ENCODE measurements around the gene HSPA9.
A peak's percentile ranks its signal among the peaks of the same experiment; 100 is the strongest.

The HSPA9 gene

DNA sequence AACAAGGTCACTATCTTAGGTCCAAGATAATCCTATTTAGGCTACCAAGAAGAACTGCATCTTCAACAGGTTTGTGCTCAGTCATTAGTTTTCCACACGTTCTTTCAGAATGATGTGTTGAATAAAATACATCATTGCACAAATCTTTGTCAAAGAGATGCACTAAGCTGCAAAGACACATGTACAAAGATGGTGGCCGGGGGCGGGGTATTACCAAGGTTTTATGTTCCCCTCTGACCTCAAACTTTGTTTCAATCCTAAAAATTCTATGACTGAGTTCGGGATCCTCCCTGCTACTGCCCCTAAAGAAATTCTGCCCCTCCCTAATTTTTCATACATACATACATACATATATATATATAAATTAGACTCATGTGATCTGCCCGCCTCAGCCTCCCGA is 14.2 kb downstream of the HSPA9 start:
- no peak for DNase-seq

DNA sequence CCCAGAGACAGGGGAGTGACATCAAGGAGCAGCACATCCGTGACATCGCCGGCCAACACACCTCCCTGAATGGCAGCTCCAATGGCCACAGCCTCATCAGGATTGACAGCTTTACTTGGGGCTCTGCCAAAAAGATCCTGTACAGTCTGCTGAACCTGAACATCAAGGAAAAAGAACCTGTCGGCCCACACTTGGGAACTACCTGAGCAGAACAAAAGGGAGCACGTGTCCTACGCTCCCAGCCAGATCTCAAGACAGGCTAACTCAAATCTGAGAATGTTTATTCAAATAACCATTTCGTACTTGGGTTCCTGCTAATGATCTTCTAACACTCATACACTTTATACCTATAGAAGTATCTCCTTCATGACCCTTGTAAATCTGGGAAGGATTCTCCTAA is 15.3 kb downstream of the HSPA9 start:
- no peak for DNase-seq

DNA sequence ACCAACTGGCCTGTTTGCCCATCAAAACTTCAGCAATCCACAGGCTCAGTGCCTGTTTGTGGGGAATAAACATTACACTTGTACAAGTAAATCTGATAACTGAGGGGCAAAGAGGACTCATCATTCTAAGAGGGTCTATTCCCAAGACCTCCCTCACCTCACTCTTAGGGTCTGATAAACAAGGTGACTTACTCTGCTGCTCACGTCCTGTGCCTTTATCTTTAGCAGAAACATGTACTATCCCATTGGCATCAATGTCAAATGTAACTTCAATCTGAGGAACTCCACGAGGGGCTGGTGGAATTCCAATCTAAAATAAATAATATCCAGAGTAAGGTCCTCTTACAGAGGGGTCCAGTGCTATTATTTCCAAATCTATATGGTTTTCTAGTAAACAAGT is 17.5 kb downstream of the HSPA9 start:
- no peak for DNase-seq

DNA sequence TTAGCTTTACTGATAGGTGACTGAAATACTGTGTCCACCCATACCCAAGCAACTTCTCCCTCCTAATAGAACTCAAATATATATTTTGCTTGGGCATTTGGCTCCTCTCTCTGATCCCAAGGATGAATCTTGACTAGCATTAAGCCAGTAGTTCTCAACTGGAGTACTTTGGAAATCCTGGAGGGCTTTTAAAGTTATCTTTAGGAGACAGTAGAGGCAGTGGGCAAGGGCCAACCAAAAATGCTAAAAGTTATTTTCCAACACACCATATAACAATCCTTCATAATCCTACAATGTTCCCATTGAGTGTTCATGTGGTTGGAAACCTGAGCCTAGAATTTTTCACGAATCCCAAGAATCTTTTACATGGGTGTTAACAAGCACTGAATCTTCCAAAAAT is 21.1 kb downstream of the HSPA9 start:
- no peak for DNase-seq

DNA sequence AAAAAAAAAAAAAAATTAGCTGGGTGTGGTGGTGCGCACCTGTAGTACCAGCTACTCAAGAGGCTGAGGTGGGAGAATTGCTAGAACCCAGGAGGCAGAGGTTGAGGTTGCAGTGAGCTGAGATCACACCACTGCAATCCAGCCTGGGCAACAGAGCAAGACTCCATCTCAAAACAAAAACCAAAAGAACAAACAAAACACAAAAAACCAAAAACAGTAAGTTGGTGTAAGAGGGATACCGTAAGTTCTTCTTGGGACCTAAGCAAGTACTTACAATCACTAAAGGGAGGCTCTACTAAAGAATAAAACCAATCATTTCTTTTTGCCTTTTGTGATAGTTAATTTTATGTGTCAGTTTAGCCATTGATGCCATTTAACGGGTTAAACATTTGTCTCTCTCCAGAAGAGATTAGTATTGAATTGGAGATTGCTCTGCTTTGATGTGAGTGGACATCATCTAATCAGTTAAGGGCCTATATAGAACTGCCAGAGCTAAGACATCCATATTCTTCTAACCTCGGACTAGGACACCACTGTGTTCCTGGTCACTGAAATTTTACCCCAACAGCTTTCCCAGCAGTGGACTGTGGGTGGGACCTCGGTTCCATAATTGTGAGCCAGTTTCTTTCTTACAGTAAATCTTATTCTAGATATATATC is 21.6 kb downstream of the HSPA9 start:
- no peak for DNase-seq

DNA sequence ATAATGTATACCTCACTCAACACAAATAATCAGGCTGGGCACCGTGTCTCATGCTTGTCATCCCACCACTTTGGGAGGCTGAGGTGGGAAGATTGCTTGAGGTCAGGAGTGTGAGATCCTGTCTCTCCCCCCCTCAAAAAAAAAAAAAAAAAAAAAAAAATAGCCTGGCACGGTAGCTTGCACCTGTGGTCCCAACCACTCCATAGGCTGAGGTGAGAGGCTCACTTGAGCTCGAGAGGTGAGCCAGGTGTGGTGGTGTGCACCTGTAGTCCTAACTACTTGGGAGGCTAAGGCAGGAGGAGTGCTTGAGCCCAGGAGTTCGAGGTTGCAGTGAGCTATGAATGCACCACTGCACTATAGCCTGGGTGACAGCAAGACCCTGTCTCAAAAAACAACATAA is 22.5 kb downstream of the HSPA9 start:
- DNase-seq: no peak

DNA sequence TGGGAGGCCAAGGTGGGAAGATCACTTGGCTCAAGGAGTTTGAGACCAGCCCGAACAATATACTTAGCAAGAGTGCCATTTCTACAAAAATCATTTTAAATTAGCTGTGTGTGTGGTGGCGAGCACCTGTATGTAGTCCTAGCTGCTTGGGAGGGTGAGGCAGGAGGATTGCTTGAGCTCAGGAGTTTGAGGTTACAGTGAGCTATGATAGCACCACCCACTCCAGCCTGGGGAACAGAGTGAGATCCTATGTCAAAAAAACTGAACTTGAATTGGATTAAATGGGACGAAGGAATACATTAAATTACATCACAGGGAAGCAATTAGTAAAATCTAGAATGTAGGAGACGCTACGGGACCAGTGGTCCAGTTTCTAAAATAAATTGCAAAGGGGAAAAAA is 25.8 kb downstream of the HSPA9 start:
- DNase-seq: no peak

DNA sequence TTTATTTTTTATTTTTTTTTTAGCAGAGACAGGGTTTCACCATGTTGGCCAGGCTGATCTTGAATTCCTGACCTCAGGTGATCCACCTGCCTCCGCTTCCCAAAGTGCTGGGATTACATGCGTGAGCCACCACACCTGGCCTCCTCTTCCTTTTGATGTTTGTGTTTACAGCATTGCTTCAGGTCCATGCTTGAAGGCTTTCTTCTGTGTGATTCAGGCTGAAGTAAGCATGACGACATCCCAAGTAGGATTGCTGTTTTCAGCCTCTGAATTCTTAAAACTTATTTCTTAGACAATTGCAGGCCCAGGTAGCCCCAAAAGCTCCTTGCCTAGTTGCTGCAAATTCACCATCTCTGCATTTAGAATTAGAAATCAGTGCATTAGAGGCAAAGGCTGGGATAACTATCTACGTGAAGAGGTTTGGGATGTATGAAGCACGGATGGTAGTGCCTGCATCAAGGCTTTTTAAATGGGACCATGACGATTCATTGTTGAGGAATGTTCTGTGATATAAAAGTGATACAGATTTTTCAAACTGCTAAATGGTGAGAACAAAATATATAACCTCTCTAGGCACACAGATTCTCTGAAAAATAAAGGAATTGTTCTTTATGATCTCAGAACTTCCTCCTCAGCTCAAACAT is 29.2 kb downstream of the HSPA9 start:
- DNase-seq: no peak

DNA sequence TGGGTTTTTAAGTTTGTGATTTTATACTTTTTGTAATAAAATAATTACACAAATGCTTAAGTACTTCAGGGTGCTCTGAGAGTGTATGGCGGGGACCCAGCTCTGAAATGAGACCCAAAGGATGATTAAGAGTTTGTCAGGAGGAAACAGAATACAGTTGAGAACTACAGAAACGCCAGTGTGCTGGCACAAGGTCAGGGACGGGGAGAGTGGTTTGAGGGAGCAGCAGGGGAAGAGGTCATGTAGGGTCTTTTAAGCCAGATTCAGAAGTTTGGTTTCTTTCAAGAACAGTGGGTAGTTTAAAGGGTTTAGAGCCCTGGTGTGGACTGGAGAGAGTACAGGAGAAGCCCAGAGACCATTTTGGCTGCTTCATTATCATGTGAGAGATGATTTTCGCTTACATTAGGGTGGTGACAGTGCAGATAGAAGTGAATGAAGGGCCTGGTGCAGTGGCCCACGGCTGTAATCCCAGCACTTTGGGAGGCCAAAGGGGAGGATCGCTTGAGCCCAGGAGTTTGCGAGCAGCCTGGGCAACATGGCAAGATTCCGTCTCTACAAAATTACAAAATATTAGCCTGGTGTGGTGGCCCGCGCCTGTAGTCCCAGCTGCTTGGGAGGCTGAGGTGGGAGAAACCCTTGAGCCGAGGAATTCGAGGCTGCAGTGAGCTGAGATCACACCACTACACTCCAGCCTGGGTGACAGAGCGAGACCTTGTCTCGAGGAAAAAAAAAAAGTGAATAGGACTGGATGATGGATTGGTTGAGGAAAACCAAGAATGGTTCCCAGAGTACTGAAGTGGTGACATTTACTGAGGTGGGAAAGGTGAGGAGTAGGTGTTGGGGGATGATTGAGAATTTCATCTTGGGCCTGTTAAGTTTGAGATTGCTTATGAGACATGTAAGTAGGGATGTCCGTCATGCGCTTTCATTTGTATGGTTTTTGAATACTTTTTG is 30.7 kb downstream of the HSPA9 start:
- DNase-seq: peak; percentile 17 to 32

DNA sequence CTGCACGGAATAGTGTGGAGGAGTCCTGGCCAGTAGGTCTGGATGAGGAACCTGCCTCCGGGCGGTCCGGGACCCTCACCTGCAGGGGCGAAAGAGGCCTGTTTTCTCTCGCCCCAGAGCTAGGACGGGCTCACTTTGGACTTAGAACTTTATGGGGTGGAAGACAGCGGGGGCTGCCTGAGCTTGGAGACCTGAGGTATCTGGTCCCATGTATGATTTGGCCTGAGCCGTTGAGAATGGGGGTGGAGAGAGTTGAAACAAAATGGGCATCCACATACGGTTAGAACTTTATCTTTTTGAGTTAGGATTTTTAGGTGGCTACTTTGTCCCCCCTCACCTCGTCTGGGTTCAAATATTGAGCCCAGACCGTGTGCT is 31.5 kb downstream of the HSPA9 start:
- peak in 1 of 2 donors; percentile 87 for DNase-seq

DNA sequence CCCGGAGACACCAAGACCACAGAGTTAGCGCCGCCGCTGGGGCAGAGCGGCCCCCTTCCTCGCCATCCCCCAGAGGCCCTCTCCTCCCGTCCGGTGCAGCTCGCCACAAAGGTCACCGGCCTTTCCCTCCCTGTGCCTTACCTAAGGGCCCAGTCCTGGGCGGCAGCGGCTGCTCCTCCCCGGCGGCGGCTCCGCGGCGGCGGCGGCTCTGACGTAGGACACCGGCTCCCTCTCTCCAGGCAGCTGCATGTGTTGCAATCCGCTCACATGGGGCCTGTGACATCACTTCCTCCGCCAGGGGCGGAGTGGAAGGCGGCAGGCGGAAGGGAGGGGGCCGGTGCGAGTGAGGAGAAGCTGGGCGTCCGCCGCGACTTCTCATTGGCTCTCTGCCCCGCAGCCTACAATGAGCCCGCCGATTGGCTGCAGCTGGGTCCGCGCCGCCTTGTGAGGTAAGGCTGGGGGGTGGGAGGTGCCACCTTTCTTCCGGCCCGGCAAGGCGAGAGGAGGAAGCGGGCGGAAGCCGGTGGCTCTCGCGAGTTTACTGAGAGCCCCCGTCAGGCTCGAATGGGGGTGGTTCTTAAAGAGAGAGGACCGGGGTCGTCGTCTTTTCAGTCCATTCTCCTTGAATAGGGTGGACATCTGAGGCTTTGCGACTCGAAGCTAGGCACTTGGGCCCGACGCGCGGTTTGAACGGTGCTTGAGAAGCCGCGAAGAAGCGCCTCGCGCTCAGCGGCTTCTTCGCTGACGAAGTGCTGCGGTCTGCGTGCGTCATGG is 32.1 kb downstream of the HSPA9 start, which contains the start of gene ETF1:
TSS of gene ETF1 (minus strand) at position 281 of the 774 bp plus-strand sequence. CDS start 318 bp downstream, outside the sequence.
- DNase-seq: peak; percentile 100

DNA sequence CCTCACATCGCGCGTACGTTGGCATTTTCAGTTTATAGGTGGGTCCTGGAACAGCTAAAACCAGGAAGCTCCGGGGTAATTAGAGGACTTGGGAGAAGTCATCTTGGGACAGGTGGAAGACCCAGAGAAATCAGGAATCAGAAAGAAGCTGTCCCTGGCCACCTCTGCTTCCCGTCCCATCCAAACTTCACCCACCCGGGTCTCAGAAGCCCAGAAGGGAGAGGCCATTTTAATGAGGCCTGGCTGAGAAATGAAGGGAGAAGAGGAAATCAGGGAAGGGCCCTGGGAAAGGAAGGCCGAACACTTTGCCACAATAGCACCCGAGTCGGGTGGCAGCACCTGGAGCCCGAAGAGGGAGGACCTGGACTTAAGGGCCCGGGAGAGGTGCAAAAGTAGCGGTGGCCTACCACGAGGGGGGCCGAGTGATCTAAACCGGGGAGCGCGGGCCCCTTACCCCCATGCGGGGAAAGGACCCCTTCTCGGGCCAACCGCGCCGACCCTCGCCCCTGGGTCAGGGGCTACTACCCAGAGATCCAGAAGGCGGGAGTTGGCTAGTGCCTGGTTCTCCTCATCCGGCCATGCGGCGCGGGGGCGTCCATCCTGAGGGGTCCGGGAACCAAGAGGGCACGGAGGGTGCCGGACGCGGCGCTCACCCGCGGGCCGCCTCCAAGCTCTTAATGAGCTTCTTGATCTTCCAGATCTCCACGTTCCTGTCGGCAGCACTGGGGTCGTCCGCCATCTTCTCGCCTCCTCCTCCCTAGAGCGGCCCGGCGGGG is 32.8 kb downstream of the HSPA9 start:
- DNase-seq: no peak

DNA sequence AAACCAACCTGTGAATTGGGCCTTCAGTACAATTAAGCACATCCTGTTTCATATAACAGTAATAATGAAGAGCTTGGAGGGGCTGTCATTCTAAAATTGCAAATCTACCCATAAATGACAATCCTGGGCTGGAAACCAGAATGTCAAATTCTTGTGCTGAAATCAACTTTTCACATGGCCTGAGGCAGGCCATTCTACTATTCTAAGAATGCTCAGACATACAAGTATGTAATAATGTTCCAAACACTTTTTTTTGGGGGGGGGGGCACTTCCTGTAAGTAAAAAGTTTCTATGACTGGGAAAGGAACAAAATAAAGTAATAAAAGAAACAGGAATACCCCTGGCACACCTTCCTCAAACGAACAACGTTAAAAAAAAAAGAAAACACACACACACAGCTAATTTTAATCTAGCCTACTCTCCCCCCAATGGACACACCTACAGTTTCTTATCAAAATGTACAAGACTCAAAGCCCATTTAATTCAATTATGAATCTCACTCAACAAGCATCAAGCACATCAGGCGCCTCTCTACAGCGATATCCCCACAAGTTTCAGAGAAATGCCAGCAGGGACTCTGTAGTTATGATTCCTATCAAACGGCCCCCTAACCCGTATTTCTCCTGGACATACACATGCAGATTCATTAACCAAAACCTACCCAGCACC is 33.6 kb downstream of the HSPA9 start:
- no peak for DNase-seq

DNA sequence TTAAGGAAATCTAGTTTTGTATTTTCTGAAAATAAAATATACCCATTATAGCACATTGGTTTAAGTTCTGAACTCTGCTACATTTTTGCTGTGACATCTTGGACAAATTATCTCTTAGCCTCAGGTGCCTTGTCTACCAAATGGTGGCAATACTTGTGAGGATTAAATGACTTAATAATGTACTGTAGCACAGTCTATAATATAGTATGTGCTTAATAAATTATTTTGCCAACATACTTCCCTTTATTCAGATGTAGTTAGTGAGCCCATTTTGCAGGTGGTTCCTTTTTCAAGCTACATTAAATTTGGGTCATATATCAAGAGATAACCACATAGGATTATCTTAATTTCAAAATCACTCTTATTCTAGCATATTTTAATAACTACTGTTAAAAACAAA is 35.4 kb downstream of the HSPA9 start:
- no peak for DNase-seq

DNA sequence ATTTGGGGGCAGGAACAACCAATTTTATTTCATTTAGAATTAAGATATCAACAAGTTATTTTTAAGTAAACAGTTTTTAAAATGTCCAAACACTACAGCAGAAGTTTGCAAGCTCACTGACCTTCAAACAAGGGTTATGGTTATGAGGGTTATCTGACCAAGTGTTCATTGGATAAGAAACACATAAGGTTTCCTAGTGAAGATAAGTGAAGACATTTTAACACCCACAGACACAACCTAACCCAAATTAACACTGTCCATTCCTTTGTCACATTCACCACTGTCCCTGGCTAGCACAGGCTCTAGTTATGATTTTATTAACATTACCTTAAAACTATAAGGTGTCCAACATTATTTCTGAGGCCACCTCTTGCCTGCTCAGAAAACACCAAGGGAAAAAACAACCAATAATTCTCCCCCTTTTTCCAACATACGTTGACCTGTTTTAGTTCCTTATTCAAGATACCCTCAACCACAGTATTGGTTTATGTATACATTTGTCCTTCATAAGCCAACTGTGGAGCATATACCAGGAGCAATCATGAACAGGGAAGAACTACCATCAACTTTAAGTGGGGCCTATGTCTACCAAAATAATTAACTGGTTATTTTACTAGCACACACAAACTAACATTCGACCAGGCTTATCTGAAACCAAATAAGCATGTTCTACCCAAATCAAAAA is 36.1 kb downstream of the HSPA9 start:
- DNase-seq: no peak

DNA sequence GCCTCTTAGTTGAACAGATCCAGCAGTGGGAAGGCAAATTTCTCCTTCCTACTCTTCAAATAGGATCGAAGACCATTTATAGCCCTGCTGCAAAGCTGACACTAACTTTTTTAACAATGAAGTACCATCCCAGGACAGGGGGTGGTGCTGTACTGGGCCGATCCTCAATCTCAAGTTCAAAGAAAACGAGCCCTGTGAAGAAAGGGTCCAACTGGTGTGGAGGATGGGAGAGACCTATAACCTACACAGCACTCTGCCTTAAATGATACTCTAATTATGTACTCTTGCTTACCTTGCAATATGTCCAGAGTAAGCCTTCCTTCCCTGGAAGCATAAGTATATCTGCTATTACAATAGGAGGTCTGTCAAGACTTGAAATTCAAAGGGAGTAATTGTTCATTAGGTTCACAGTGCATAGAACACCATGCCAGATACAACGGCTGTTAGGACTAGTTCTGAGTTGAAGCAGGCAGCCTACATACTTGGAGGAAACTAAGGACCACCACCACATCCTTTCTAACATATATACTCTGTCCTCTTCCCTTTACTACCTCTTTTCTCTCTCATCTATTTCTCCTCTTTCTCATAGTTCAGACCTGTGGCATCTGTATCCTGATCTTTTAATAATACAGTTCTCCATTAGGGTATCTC is 38.4 kb downstream of the HSPA9 start:
- DNase-seq: no peak

DNA sequence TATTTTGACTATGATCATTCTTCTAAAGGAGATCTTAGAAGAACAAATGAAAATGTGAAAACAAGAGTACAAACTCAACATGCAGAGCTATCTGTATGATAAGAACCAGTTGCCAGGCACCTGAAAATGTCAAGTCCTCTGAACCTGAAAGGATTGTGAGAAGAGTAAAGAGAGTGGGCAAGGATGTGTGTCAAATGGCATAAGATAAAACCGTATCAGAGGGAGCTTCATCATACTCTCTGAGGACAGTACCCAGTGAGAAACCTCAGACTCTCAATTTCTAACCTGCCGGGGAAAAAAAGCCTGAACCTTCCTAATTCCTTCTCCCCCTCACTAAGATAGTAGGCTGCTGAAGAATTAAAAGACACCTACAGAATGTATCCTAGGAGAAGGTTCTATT is 39.0 kb downstream of the HSPA9 start:
- DNase-seq: no peak

DNA sequence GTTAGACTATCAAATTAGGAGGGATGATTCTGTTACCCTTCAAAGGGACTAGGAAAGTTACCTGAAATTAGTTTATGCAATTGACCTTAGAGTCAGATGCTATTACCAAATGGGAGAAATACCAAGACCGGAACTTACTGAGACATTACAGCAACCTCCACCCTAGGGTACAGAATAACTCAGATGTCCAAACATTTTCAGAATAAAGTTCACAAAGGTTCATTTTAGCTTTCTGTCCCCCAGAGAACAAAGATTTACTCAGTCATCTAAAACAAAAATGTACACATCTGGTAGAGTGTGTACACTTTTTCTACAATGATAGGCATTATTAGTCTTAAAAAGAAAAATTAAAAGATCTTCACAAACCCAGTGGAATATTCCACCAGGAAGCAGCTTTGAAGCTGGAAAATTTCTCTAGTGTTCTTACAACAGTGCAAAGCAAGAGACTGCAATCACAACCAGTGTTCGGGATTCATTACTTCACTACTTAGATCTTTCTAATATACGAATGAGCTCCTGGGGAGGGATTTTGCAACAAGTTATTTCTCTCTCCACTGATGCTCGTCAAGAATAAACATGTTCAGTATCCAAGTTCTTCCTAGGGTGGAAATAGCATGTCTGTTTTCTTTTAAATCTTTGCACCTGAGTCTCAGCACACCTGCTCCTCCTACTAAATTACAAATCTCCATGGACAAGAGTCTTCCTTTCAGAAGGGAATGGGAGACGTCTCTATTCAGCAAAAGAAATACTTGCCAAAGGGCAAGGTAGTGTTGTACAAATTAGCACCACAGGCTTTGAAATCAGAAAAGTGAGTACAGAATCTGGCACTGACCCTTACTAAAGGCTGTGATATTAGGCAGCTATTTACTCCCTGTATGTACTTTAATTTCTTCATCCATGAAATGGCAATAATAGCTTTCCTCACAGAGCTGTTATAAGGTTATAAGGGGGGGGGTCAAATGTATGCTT is 40.9 kb downstream of the HSPA9 start:
- DNase-seq: no peak

DNA sequence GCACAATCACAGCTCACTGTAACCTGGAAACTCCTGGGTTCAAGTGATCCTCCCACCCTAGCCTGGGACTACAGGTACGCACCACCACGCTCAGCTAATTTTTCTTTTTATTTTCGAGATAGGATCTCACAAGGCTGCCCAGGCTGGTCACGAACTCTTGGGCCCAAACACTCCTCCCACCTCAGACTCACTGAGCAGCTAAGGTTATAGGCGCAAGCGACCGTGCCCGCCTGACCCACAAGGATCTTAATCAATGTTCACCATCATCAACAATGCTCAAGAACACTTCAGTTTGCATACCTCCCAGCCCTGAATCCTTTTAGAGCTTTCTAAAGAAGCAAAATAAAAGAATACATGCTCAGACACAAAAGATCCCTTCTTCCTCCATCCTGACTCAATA is 45.4 kb downstream of the HSPA9 start:
- DNase-seq: no peak

All from inflammatory macrophage (primary cell).